Effector memory CD8-positive, alpha-beta T cell (primary cell): ENCODE measurements around the gene NABP1.

Experiments used
- ATAC-seq: fragments of 150-1000 bp; cut with Tn5 transposase; replicated peaks from 2 replicates; pipeline ENCODE4 v1.10.0; 2021; ENCODE audit warnings: mild to moderate bottlenecking, moderate library complexity
- DNase-seq, 3 experiments: peaks; one replicate each; pipeline ENCODE4 v3.0.0; 2021
- H3K27ac Mint-ChIP-seq, 2 donors: one replicate each; pipeline ENCODE4 v1.8.0; 2022; ENCODE audit warnings: mild to moderate bottlenecking in 2 of 2, mixed read lengths in 2 of 2, moderate library complexity in 2 of 2
- H3K27me3 Mint-ChIP-seq, 2 donors: one replicate each; pipeline ENCODE4 v1.8.0; 2022; ENCODE audit warnings: mixed read lengths in 2 of 2
- H3K36me3 Mint-ChIP-seq: one replicate; pipeline ENCODE4 v1.8.0; 2022; ENCODE audit warnings: mild to moderate bottlenecking, moderate library complexity, mixed read lengths; ENCODE audit not compliant: insufficient read depth
- H3K4me1 Mint-ChIP-seq, 2 donors: one replicate each; pipeline ENCODE4 v1.8.0; 2022; ENCODE audit warnings: low read depth in 2 of 2, mixed read lengths in 2 of 2
- H3K4me3 Mint-ChIP-seq, 2 donors: one replicate each; pipeline ENCODE4 v1.8.0; 2022; ENCODE audit warnings: mild to moderate bottlenecking in 2 of 2, mixed read lengths in 2 of 2, moderate library complexity in 2 of 2
- H3K9me3 Mint-ChIP-seq, 2 donors: one replicate each; pipeline ENCODE4 v1.8.0; 2022; ENCODE audit warnings: mixed read lengths in 2 of 2

The NABP1 gene

GRCh38 chr2:191696001-191696400 lies 18.1 kb downstream of the NABP1 start:
- DNase-seq (no peak), ATAC-seq (no peak)
- Mint-ChIP-seq H3K36me3 (no peaks in the 10 kb centered on the region), H3K4me3 (no peak overlapping the region), H3K4me1 (peaks cover 4 to 9% of the 10 kb centered on the region in 2 donors), H3K9me3 (no peaks in the 10 kb centered on the region), H3K27ac (no peak overlapping the region), H3K27me3 (no peaks in the 10 kb centered on the region)

- DNase-seq (no peak), ATAC-seq (no peak)
- H3K36me3 Mint-ChIP-seq = no peaks in the 10 kb centered on the region
- H3K27me3 Mint-ChIP-seq = no peaks in the 10 kb centered on the region
- H3K4me3 Mint-ChIP-seq = no peak overlapping the region
- H3K9me3 Mint-ChIP-seq = no peaks in the 10 kb centered on the region
- no peak overlapping the region for H3K27ac Mint-ChIP-seq
- H3K4me1 Mint-ChIP-seq = peaks cover 0 to 4% of the 10 kb centered on the region in 2 donors
Observed at GRCh38 chr2:191696966-191697365, 19.0 kb downstream of the NABP1 start.

DNA sequence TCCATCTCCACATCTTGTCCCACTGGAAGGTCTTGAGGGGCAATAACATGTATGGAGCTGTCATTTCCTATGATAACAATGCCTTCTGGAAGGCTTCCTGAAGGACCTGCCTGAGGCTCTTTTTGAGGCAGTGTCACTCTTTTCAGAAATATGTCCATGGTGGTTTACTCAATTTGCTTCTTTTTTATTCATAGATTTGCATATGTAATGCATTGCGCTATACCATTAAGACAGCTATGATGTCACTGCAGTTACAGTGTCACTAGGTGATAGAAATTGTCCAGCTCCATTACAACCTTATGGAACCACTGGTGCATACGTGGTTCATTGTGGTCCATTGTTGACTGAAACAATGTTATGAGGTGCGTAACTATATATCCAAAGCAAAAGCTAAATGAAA lies 19.9 kb downstream of the NABP1 start:
- H3K9me3 Mint-ChIP-seq = no peaks in the 10 kb centered on the region
- ATAC-seq (no peak), DNase-seq (no peak)
- H3K4me1 Mint-ChIP-seq = peaks cover 0 to 3% of the 10 kb centered on the region in 2 donors
- H3K27ac Mint-ChIP-seq = no peak overlapping the region
- no peaks in the 10 kb centered on the region for H3K36me3 Mint-ChIP-seq
- no peaks in the 10 kb centered on the region for H3K27me3 Mint-ChIP-seq
- H3K4me3 Mint-ChIP-seq = no peak overlapping the region

DNA sequence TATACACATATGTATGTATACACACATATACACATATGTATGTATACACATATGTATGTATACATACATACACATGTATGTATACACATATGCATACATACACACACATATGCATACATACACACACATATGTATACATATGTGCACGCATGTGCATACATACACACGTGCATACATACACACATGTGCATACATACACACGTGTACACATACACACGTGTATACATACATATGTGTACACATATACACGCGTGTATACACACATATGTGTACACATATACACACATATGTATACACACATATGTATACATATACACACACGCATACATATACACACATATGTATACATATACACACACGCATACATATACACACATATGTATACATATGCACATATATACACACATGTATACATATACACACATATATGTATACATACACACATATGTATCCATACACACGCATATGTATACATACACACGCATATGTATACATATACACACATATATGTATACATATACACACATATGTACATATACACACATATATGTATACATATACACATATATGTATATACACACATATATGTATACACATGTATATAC lies 21.5 kb downstream of the NABP1 start:
- ATAC-seq = no peak
- DNase-seq = no peak
- Mint-ChIP-seq H3K4me1 (peaks cover 0 to 3% of the 10 kb centered on the region in 2 donors), H3K36me3 (peaks cover 5% of the 10 kb centered on the region), H3K27ac (no peak overlapping the region), H3K27me3 (no peaks in the 10 kb centered on the region), H3K9me3 (no peaks in the 10 kb centered on the region), H3K4me3 (no peak overlapping the region)

- no peak overlapping the region for H3K27ac Mint-ChIP-seq
- no peaks in the 10 kb centered on the region for H3K27me3 Mint-ChIP-seq
- H3K36me3 Mint-ChIP-seq = peaks cover 5% of the 10 kb centered on the region
- ATAC-seq (no peak), DNase-seq (no peak)
- H3K9me3 Mint-ChIP-seq = no peaks in the 10 kb centered on the region
- peaks cover 0 to 5% of the 10 kb centered on the region in 2 donors for H3K4me1 Mint-ChIP-seq
- no peak overlapping the region for H3K4me3 Mint-ChIP-seq
Observed at GRCh38 chr2:191701029-191701428, 23.1 kb downstream of the NABP1 start.

DNA sequence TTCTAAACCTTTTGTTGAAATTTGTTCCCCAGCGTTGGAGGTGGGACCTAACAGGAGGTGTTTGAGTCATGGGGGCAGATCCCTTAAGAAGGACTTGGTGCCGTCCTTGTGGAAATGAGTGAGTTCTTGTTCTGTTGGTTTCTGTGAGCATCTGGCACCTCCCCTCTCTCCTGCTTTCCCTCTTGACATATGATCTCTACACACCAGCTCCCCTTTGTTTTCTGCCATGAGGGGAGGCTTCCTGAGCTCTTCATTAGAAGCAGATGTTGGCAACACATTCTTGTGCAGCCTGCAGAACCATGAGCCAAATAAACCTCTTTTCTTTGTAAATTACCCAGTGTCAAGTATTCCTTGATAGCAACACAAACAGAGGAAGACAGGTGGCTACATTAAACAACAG lies 23.8 kb downstream of the NABP1 start:
- no peak overlapping the region for H3K27ac Mint-ChIP-seq
- H3K27me3 Mint-ChIP-seq = no peaks in the 10 kb centered on the region
- H3K36me3 Mint-ChIP-seq = peaks cover 5% of the 10 kb centered on the region
- H3K4me3 Mint-ChIP-seq = no peak overlapping the region
- DNase-seq (no peak), ATAC-seq (no peak)
- H3K9me3 Mint-ChIP-seq = no peaks in the 10 kb centered on the region
- H3K4me1 Mint-ChIP-seq = peaks cover 0 to 5% of the 10 kb centered on the region in 2 donors

GRCh38 chr2:191703079-191703725 lies 25.3 kb downstream of the NABP1 start:
- peaks cover 5% of the 10 kb centered on the region for H3K36me3 Mint-ChIP-seq
- peak overlapping the region in 1 of 2 donors; percentile 74 for H3K27ac Mint-ChIP-seq
- H3K4me3 Mint-ChIP-seq = no peak overlapping the region
- ATAC-seq (no peak), DNase-seq (no peak)
- H3K27me3 Mint-ChIP-seq = no peaks in the 10 kb centered on the region
- peaks cover 0 to 5% of the 10 kb centered on the region in 2 donors for H3K4me1 Mint-ChIP-seq
- H3K9me3 Mint-ChIP-seq = no peaks in the 10 kb centered on the region

DNA sequence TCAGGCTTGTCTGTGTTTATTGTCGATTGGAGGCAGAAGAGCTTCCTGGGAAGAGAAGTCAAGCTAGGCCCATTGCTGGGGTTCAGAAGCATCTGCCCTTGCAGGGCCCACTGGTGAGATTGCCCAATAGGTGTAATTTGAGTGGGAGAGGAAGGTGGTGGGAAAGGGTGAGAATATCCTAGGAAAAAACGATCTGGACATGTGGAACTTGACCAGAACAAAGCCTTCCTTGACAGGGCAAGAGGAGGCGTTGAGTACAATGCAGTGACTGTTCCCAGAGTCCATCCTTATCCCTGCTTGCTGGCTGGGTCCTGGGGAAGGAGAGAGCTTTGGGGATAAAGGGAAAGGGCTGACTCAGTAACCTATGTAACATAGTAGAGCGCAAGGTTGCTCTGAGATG lies 27.1 kb downstream of the NABP1 start:
- no peaks in the 10 kb centered on the region for H3K9me3 Mint-ChIP-seq
- H3K27me3 Mint-ChIP-seq = no peaks in the 10 kb centered on the region
- peaks cover 5% of the 10 kb centered on the region for H3K36me3 Mint-ChIP-seq
- H3K4me3 Mint-ChIP-seq = no peak overlapping the region
- H3K27ac Mint-ChIP-seq = no peak overlapping the region
- ATAC-seq = no peak
- peaks cover 4 to 5% of the 10 kb centered on the region in 2 donors for H3K4me1 Mint-ChIP-seq
- no peak for DNase-seq

DNA sequence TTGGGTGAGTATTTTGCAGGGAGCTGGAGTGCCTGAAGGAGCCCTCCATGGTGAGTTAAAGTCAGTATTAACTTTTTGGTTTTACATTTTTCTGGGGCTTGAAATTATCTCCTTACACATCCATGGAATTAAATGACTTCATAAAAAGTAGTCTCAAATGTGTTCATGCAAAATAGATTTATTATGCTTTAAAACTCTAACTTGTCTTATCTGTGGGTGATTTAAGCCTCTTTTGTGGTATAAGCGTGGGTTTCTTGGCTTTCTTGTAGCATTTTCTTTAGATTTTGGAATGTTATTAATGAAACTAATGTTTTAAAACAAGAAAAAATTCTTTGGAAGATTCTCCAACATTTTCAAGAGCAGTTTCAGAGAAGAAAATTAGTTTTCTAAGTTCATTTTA lies 27.8 kb downstream of the NABP1 start:
- Mint-ChIP-seq H3K4me1 (peaks cover 4 to 5% of the 10 kb centered on the region in 2 donors), H3K27ac (no peak overlapping the region), H3K36me3 (peaks cover 5% of the 10 kb centered on the region), H3K4me3 (no peak overlapping the region), H3K27me3 (no peaks in the 10 kb centered on the region), H3K9me3 (no peaks in the 10 kb centered on the region)
- ATAC-seq (no peak), DNase-seq (no peak)

DNA sequence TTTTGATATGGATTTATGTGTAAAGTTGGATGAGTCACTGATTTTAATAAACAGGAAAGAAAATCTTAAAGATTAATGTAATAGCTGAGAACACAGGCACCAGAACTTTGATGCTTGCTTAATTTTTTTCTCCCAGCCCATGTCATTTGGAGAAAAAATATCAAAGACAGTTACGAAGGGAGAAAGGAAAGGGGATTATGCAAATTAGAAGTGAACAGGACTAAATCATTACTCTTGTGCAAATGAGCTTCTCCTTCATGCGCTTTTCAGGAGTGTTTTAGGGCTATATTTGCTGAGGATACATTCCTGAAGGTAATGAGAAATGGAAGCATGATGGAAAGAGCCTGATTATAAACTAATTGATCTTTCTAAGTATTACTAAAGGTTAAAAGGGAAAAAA lies 28.9 kb downstream of the NABP1 start:
- ATAC-seq (no peak), DNase-seq (no peak)
- H3K9me3 Mint-ChIP-seq = no peaks in the 10 kb centered on the region
- no peak overlapping the region for H3K27ac Mint-ChIP-seq
- peaks cover 5% of the 10 kb centered on the region for H3K36me3 Mint-ChIP-seq
- H3K4me3 Mint-ChIP-seq = no peak overlapping the region
- peaks cover 4 to 5% of the 10 kb centered on the region in 2 donors for H3K4me1 Mint-ChIP-seq
- H3K27me3 Mint-ChIP-seq = no peaks in the 10 kb centered on the region

- H3K9me3 Mint-ChIP-seq = no peaks in the 10 kb centered on the region
- H3K27ac Mint-ChIP-seq = no peak overlapping the region
- peaks cover 4 to 5% of the 10 kb centered on the region in 2 donors for H3K4me1 Mint-ChIP-seq
- no peak for DNase-seq
- no peak for ATAC-seq
- H3K36me3 Mint-ChIP-seq = peaks cover 7% of the 10 kb centered on the region
- H3K4me3 Mint-ChIP-seq = no peak overlapping the region
- no peaks in the 10 kb centered on the region for H3K27me3 Mint-ChIP-seq
Observed at GRCh38 chr2:191707542-191707941, 29.6 kb downstream of the NABP1 start.

DNA sequence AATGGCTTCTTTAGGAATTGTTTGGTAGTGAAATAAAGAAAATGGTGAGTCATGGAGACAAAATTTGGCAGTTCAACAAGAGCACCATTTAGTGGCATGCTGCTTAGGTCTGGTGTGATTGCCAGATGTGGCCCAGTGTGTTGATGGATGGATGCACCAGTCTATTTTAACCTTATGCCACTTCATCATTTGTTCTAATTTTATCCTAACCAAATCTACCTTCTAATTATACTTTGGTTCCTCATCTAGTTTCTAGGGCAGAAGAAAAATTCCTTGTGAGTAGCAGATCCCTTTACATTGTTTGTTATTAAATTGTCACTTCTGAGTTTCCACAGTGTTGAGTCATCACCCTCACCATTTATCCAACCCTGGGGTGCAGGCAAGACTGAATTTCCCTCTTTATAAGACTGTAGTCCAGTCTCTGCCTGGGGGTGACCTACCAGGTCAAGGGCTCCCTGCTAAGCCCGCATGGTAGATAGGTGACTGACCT lies 32.5 kb downstream of the NABP1 start:
- DNase-seq = no peak
- H3K4me1 Mint-ChIP-seq = peaks cover under 1 to 4% of the 10 kb centered on the region in 2 donors
- H3K4me3 Mint-ChIP-seq = no peak overlapping the region
- peaks cover 2% of the 10 kb centered on the region for H3K36me3 Mint-ChIP-seq
- H3K27ac Mint-ChIP-seq = no peak overlapping the region
- H3K27me3 Mint-ChIP-seq = no peaks in the 10 kb centered on the region
- no peak for ATAC-seq
- H3K9me3 Mint-ChIP-seq = no peaks in the 10 kb centered on the region

- DNase-seq = no peak
- peaks cover 0 to 4% of the 10 kb centered on the region in 2 donors for H3K4me1 Mint-ChIP-seq
Observed at GRCh38 chr2:191711621-191712020, 33.7 kb downstream of the NABP1 start.

DNA sequence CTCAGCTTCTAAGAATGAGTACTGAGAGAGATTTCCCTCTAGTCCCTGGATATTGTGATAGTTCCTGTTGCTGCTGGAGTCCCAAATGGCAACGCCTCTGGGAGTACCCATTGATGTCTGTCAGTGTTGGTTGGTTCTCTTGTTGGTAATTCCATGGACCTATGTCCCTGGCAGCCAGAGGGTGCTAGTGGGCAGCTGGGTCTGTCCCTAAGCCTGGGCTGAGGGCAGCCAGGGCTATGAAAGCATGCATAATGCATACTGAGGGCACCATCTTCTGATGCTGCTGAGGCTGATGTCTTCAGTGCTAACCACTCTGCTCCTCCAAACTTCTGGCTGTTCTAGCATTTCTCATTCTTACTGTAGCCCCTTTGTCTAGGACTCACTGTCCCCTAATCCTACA lies 35.9 kb downstream of the NABP1 start:
- ATAC-seq (no peak), DNase-seq (no peak)
- peaks cover 2% of the 10 kb centered on the region for H3K36me3 Mint-ChIP-seq
- no peak overlapping the region for H3K4me3 Mint-ChIP-seq
- no peaks in the 10 kb centered on the region for H3K27me3 Mint-ChIP-seq
- H3K27ac Mint-ChIP-seq = no peak overlapping the region
- H3K9me3 Mint-ChIP-seq = no peaks in the 10 kb centered on the region
- peaks cover 0 to 4% of the 10 kb centered on the region in 2 donors for H3K4me1 Mint-ChIP-seq

More at GRCh38 chr2:191711621-191712020, 33.7 kb downstream of the NABP1 start:
- peaks cover 2% of the 10 kb centered on the region for H3K36me3 Mint-ChIP-seq
- H3K9me3 Mint-ChIP-seq = no peaks in the 10 kb centered on the region
- no peaks in the 10 kb centered on the region for H3K27me3 Mint-ChIP-seq
- no peak overlapping the region for H3K4me3 Mint-ChIP-seq
- no peak for ATAC-seq
- no peak overlapping the region for H3K27ac Mint-ChIP-seq
